Mucosa of descending colon (tissue), 3 donors: ENCODE measurements around the gene MYMK. TPM values are rescaled to one million over a fixed set of nuclear protein-coding genes. Genes with fewer than 3 reads are reported as not detected.

ENCODE experiments used
- ATAC-seq: fragments of 200-7000 bp; cut with Tn5 transposase; one replicate; pipeline ENCODE4 v1.9.1; 2020; ENCODE audit warnings: mild to moderate bottlenecking, moderate library complexity
- DNase-seq, 3 donors: peaks; one replicate each; pipeline ENCODE4 v3.0.0-alpha.2; 2020
- H3K36me3 ChIP-seq: fragments of 200-600 bp; one replicate; pipeline ENCODE4 v1.8.0; 2021; ENCODE audit warnings: low read depth, mild to moderate bottlenecking
- H3K4me1 ChIP-seq: fragments of 200-600 bp; one replicate; pipeline ENCODE4 v1.8.0; 2021; ENCODE audit warnings: low read depth, mild to moderate bottlenecking
- H3K4me3 ChIP-seq: fragments of 200-600 bp; one replicate; pipeline ENCODE4 v1.8.0; 2021; ENCODE audit warnings: mild to moderate bottlenecking
- H3K9me3 ChIP-seq: fragments of 200-600 bp; one replicate; pipeline ENCODE4 v1.8.0; 2021; ENCODE audit warnings: mild to moderate bottlenecking
- intact Hi-C, 2 donors: fragments of 100-400 bp; cut with DNase I in 1 of 2; cut with micrococcal nuclease in 1 of 2; formaldehyde crosslinking; loops; one replicate each; pipeline versions ENCODE4 v1.11.0 to v1.11.1; 2022; cut with DNase I, micrococcal nuclease
- total RNA-seq, 3 donors: library from RNA; stranded (reverse); fragmentation: NEBNext Ultra II Directional in 2 of 3; extraction: Animal tissue kit (Norgen Biotek cat#: 25700) in 2 of 3; gene quantifications; one replicate each; pipeline versions ENCODE4 v1.2.1 to v1.2.4, GENCODE V29; 2021 to 2023
- TF ChIP-seq, protein P1 (sequence below): fragments of 200-600 bp; IDR thresholded peaks from one replicate; pipeline ENCODE4 v1.8.0; 2022; ENCODE audit warnings: antibody characterized with exemption, mild to moderate bottlenecking
- donor health status: DM: no; HTN: no; CAD: no; lungs with moderate emphysema.
- donor health status: DM: no; HTN: no; CAD: no.
- donor health status: DM: no; HTN: yes; CAD: no.

Gene MYMK
- total RNA-seq, 3 donors from 2014 or later, result not detected

- no peaks in the 10 kb centered on the region for H3K9me3 ChIP-seq
- intact Hi-C loops, result no loop called here
- no peak overlapping the region for H3K4me3 ChIP-seq
- no peaks in the 10 kb centered on the region for H3K36me3 ChIP-seq
- DNase-seq, result no peak
- peaks cover 14% of the 10 kb centered on the region for H3K4me1 ChIP-seq
- ATAC-seq, result no peak
- TF ChIP-seq, protein P1, sequence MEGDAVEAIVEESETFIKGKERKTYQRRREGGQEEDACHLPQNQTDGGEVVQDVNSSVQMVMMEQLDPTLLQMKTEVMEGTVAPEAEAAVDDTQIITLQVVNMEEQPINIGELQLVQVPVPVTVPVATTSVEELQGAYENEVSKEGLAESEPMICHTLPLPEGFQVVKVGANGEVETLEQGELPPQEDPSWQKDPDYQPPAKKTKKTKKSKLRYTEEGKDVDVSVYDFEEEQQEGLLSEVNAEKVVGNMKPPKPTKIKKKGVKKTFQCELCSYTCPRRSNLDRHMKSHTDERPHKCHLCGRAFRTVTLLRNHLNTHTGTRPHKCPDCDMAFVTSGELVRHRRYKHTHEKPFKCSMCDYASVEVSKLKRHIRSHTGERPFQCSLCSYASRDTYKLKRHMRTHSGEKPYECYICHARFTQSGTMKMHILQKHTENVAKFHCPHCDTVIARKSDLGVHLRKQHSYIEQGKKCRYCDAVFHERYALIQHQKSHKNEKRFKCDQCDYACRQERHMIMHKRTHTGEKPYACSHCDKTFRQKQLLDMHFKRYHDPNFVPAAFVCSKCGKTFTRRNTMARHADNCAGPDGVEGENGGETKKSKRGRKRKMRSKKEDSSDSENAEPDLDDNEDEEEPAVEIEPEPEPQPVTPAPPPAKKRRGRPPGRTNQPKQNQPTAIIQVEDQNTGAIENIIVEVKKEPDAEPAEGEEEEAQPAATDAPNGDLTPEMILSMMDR, result no peak
These were observed 36.2 kb upstream of the MYMK start for GRCh38 chr9:133560944-133561343.

DNA sequence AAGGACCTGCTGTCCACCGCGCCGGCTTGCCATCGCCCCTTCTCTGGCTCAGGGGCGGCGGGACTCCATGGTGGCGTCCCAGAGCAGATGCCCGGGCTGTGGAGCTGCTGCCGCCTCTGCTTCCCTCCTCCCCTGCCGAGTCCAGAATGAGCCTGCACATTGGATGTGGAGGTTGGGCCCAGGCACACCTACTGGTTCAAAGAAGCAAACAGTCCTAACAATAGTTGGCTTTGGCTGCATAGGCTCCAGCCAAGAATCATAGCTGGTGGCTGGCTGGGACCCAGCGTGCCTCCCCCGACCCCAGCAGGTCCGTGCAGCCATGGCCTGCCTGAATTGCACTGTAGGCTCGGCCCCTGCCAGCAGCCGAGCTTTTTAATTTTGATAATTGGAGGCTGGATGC is 35.6 kb upstream of the MYMK start:
- H3K36me3 ChIP-seq, result no peaks in the 10 kb centered on the region
- no peak for DNase-seq
- H3K4me1 ChIP-seq, result peaks cover 14% of the 10 kb centered on the region
- intact Hi-C loops, result no loop called here
- TF ChIP-seq, protein P1, result no peak
- no peak for ATAC-seq
- H3K4me3 ChIP-seq, result no peak overlapping the region
- no peaks in the 10 kb centered on the region for H3K9me3 ChIP-seq

- Histone ChIP-seq H3K9me3 (no peaks in the 10 kb centered on the region), H3K4me1 (peaks cover 13% of the 10 kb centered on the region), H3K36me3 (no peaks in the 10 kb centered on the region), H3K4me3 (no peak overlapping the region)
- intact Hi-C loops, result no loop called here
- TF ChIP-seq, protein P1, result no peak
- ATAC-seq, result no peak
- DNase-seq, result no peak
These were observed 33.7 kb upstream of the MYMK start for GRCh38 chr9:133558191-133559126.

DNA sequence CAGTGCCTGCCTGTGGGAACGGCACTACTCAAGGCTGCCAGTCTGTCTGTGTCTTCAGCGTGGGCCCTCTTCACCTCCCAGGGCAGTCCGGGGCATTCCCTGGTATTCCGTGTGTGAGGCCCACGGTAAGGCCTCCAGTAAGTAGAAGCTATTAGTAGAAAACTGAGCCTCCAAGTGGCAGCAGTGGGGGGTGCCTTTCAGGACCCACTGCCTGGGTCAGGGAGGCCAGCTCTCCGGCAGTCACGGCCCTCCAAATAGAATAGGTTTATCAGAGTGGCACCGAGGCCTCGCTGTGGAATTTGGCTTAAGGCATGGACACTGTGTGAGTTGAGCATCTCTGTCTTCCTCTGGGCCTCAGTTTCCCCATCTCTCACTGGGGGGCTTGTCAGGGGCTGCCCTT is 32.8 kb upstream of the MYMK start:
- Histone ChIP-seq H3K4me1 (peaks cover 5% of the 10 kb centered on the region), H3K4me3 (no peak overlapping the region), H3K36me3 (no peaks in the 10 kb centered on the region), H3K9me3 (no peaks in the 10 kb centered on the region)
- TF ChIP-seq, protein P1, result no peak
- DNase-seq (no peak), ATAC-seq (no peak)
- intact Hi-C loops, result no loop called here

GRCh38 chr9:133556354-133556753 is 31.6 kb upstream of the MYMK start:
- ATAC-seq (peak; percentile 9), DNase-seq (no peak)
- H3K4me3 ChIP-seq, result no peak overlapping the region
- H3K4me1 ChIP-seq, result peaks cover 5% of the 10 kb centered on the region
- intact Hi-C loops, result no loop called here
- TF ChIP-seq, protein P1, result no peak
- H3K9me3 ChIP-seq, result no peaks in the 10 kb centered on the region
- H3K36me3 ChIP-seq, result no peaks in the 10 kb centered on the region
